ENCODE measurements around the gene SLC16A10. TPM values are rescaled to one million over a fixed set of nuclear protein-coding genes. Genes with fewer than 3 reads are reported as not detected.
"Not testable (repeated sequence)": the region's sequence is repeated elsewhere in the genome, so short reads cannot be mapped to it uniquely, and the experiment has no call there.

Gene SLC16A10
- total RNA-seq, 1 donor from 2014 or later: 20.8 TPM

GRCh38 chr6:111201764-111202163, 114.5 kb downstream of the SLC16A10 start:
- ATAC-seq (no peak), DNase-seq (no peak)
- intact Hi-C loops (cut with micrococcal nuclease): no loop called here

- intact Hi-C loops (cut with micrococcal nuclease); DNase-seq; ATAC-seq: not testable (repeated sequence)
Measured at GRCh38 chr6:111203539-111203938, 116.2 kb downstream of the SLC16A10 start.

GRCh38 chr6:111204305-111204704, 117.0 kb downstream of the SLC16A10 start:
- peak; percentile 85 for ATAC-seq
- intact Hi-C loops (cut with micrococcal nuclease): no loop called here
- DNase-seq: no peak

GRCh38 chr6:111204881-111205280, 117.6 kb downstream of the SLC16A10 start:
- ATAC-seq: no peak
- no peak for DNase-seq
- intact Hi-C loops (cut with micrococcal nuclease): no loop called here

DNA sequence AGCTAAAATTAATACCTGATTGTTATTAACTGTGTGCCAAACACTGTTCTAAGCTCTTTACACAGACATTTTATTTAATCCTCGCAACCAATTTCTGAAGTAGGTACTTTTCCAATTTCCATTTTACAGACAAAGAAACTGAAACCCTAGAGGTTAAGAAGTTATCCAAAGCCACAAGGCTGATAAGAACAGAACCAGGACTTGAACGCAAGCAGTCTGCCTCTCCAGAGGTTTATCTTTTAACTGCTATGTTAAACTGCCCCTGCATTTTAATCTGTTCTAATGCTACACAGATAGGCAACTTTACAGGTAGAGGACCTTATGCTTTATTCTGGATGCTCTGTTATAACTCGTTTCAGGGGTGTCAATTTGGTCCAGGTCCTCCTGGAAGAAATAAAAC, 118.2 kb downstream of the SLC16A10 start:
- intact Hi-C loops (cut with micrococcal nuclease): no loop called here
- ATAC-seq (no peak), DNase-seq (no peak)

DNA sequence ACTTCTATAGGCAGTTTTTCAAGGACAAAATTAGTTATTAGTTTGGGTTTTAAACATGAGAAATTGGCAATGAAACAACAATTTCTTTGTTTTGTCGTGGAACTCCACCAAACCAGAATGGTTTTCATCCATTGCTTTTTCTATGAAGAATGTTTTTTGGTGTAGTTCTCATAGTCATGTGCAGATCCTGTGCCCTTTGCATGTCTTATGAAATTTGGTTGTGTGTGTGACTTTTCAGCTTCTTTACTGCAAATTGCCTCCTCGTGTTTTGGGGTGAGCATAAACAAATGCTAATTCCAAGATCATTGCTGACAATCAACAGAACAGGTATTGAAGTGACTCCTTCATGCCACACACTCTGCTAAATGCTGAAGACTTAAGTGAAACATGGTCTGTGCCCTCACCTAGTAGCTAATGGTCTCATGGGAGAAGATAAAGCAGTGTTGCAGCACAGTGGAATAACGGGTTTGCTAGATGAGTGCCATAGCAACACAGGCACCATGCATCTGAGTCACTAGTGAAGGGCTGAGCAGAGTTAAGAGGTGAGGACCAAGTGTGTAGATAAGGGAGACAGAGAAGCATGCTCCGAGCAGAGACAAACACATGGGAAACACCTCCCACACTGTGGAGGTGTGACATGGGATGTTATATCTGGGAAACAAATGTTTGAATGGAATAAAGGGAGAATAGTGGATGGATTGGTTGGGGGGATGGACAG, 120.0 kb downstream of the SLC16A10 start:
- peak; percentile 63 for ATAC-seq
- DNase-seq: no peak
- intact Hi-C loops (cut with micrococcal nuclease): no loop called here

- no peak for ATAC-seq
- intact Hi-C loops (cut with micrococcal nuclease): no loop called here
- no peak for DNase-seq
Measured at GRCh38 chr6:111208933-111209332, 121.6 kb downstream of the SLC16A10 start.

DNA sequence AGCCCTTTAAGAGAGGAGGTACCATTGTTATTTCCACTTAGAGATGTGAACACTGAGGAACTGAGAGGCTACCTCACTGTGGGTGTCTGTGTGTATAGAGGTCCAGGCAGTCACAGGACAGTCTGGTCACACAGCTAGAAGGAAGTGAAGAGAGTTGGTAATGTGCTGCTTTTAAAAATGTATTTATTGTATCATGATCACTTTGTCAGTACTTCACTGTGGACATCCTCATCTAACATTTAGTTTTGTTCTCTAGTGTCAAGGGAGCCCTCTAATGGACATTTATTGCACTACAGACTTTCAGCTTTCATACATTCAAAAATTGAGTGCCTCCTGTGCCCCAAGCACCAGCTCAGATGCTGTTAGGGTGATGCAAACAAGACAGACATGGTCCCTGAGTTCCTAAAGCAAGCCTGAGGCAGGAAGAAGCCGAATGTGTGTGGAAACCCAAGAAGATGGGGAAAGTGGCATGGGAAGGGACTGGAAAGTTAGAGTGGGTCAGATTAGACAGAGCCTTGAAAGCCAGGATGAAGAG, 123.0 kb downstream of the SLC16A10 start:
- intact Hi-C loops (cut with micrococcal nuclease): loop anchor here (2.0 kb wide), 1 partner anchor 199 kb away; no protein-coding TSS in a partner anchor
- ATAC-seq: peak; percentile 42
- no peak for DNase-seq

- ATAC-seq (no peak), DNase-seq (no peak)
- intact Hi-C loops (cut with micrococcal nuclease): loop anchor here (2.0 kb wide), 1 partner anchor 201 kb away; no protein-coding TSS in a partner anchor
Measured at GRCh38 chr6:111211411-111212030, 124.2 kb downstream of the SLC16A10 start.

DNA sequence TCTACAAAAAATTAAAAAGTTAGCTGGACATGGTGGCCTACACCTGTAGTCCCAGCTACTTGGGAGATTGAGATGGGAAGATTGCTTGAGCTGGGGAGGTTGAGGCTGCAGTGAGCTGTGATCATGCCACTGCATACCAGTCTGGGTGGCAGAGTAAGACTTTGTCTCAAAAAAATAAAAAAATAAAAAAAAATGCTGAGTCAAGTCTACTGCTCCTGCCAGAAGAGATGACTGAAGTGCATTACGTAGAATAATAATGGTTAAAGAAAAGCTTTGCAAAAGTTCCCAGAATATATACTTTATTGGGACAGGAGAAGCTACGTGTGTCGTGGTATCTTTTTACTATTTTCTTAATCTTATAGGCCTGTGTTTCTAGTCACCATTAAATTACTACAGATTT, 125.3 kb downstream of the SLC16A10 start:
- intact Hi-C loops (cut with micrococcal nuclease): no loop called here
- no peak for ATAC-seq
- DNase-seq: no peak

GRCh38 chr6:111215131-111215530, 127.8 kb downstream of the SLC16A10 start:
- peak; percentile 18 for ATAC-seq
- intact Hi-C loops (cut with micrococcal nuclease): no loop called here

DNA sequence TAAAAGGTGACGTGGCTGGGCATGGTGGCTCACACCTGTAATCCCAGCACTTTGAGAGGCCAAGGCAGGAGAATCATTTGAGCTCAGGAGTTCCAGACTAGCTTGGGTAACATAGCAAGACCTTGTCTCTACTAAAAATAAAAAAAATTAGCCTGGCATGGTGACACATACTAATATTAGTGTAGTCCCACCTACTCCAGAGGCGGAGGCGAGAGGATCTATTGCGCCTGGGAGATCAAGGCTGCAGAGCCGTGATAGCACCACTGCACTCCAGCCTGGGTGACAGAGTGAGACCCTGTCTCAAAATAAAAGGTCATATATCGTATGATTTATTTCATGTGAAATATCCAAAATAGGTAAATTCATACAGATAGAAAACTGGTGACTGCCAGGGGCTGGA, 132.5 kb downstream of the SLC16A10 start:
- ATAC-seq (peak; percentile 62), DNase-seq (no peak)
- intact Hi-C loops (cut with micrococcal nuclease): no loop called here

More at GRCh38 chr6:111215131-111215530, 127.8 kb downstream of the SLC16A10 start:
- DNase-seq: no peak

GRCh38 chr6:111220383-111221031, 133.2 kb downstream of the SLC16A10 start:
- intact Hi-C loops (cut with micrococcal nuclease): no loop called here
- DNase-seq (no peak), ATAC-seq (peak; percentile 75)

- no peak for ATAC-seq
- intact Hi-C loops (cut with micrococcal nuclease): no loop called here
- DNase-seq: no peak
Measured at GRCh38 chr6:111221804-111222203, 134.5 kb downstream of the SLC16A10 start.

DNA sequence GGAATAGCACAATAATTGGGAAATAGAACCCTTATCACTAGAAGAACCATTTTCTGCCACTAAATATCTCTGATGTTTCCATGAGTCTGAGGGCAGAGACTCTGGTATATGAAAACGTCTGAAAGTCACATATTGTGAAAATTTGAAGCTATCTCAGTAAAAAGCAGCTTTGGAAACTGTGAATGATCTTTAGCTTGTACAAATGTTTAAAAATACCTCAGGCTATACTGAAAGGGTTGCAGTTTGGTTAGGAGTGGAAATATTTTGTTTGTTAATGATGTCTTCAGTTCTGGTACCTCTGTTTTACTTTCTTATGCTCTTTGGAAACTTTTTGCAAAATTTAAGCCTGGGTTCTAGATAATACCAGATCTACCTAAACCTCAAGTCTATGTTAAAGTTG, 135.0 kb downstream of the SLC16A10 start:
- DNase-seq (no peak), ATAC-seq (no peak)
- intact Hi-C loops (cut with micrococcal nuclease): no loop called here

- intact Hi-C loops (cut with micrococcal nuclease): no loop called here
- DNase-seq (no peak), ATAC-seq (peak; percentile 5)
Measured at GRCh38 chr6:111228094-111228493, 140.8 kb downstream of the SLC16A10 start.

DNA sequence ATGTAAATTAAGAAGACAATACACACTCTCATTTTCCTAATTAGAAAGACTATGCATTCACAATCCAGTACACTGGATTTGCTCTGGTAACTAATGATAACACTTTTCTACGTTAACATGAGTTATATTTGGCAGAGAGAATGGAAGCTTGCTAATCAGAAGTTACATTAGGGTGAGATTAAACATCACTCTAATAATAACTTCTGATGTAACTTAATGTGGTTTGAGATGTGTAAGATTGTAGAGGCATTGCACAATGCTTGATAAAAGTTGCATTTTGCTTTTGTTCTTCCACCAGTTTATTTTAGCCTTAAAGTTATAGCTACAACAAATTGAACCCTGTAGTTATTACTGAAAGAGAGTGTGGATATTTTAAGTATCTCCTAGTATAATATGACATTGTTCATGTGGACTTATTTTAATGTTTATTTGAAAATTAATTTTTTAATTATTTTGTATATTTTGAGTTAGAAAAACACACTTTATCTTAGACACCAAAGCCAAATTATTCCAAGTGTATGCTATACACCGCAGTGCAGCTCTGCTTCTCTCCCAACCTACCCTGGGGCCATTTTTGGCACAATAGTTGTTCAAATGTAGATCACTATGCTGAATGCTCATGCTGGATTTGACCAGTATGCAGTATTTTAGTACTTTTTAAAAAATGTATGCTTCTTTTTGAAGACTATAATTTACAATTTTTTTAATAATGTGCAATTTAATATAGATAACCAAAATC, 143.2 kb downstream of the SLC16A10 start:
- intact Hi-C loops (cut with micrococcal nuclease): no loop called here
- DNase-seq (no peak), ATAC-seq (peak; percentile 78)

GRCh38 chr6:111231090-111231459, 143.8 kb downstream of the SLC16A10 start:
- DNase-seq (no peak), ATAC-seq (no peak)
- intact Hi-C loops (cut with micrococcal nuclease): no loop called here

- no peak for ATAC-seq
- intact Hi-C loops (cut with micrococcal nuclease): no loop called here
- DNase-seq: no peak
Measured at GRCh38 chr6:111237852-111238251, 150.5 kb downstream of the SLC16A10 start.
